HepG2 (cell line): ENCODE results near the gene BCCIP. TPM values are rescaled to one million over a fixed set of nuclear protein-coding genes. Genes with fewer than 3 reads are reported as not detected.

Source experiments
- ATAC-seq: fragments of 200-7000 bp; cut with Tn5 transposase; 3 replicates; pipeline ENCODE4 v1.9.1; 2020; ENCODE audit warnings: mild to moderate bottlenecking, moderate library complexity
- BruUV-seq: library from RNA; stranded (reverse); fragments of 400-500 nt; replicated peaks from 2 replicates; lab custom pipeline; 2021; lab: Mats Ljungman, UMichigan
- CTCF ChIA-PET: fragments of 300-600 bp; formaldehyde crosslinking; extraction: SDS; loops from one replicate; lab custom pipeline; 2021; ENCODE audit warnings: low total read pairs, inconsistent platforms, low intra/inter-chr PET ratio; lab: Yijun Ruan, JAX
- POLR2A ChIA-PET: fragments of 350-600 bp; sonication (Branson Sonifier 250); formaldehyde crosslinking; loops from one replicate; lab custom pipeline; 2020; ENCODE audit warnings: antibody characterized with exemption, inconsistent platforms; lab: Yijun Ruan, JAX
- DNase-seq: peaks from one replicate; pipeline ENCODE4 v3.0.0-alpha.2; 2015; ENCODE audit warnings: low spot score
- FAIRE-seq: peaks from 3 replicates; lab custom pipeline; 2011; peaks lifted over from hg19 to GRCh38; lab: Jason Lieb, UNC
- H2AFZ ChIP-seq: one replicate; pipeline ENCODE4 v1.6.1; 2011; ENCODE audit warnings: low read length, inconsistent platforms
- H3K27ac ChIP-seq: fragments of 300-600 bp; 3 replicates; pipeline ENCODE4 v1.8.0; 2011; ENCODE audit warnings: mixed run types, mild to moderate bottlenecking, mixed read lengths, low read length, inconsistent platforms; ENCODE audit not compliant: insufficient read depth; ENCODE audit errors: extremely low read length
- H3K27me3 ChIP-seq, 2 experiments: fragments of 200-600 bp in 1 of 2; 2 replicates in 1 of 2; 3 replicates in 1 of 2; pipeline versions ENCODE4 v1.6.0 to v1.8.0; 2011; ENCODE audit warnings: low read length in 2 of 2, mild to moderate bottlenecking in 2 of 2, moderate library complexity in 2 of 2, inconsistent platforms in 1 of 2; ENCODE audit not compliant: insufficient read depth in 2 of 2, control insufficient read depth in 1 of 2
- H3K36me3 ChIP-seq, 2 experiments: fragments of 200-600 bp in 1 of 2; replicated peaks in 1 of 2; 2 replicates in 1 of 2; 3 replicates in 1 of 2; pipeline versions ENCODE4 v1.5.1 to v1.8.0; 2011; ENCODE audit warnings: low read length in 2 of 2, inconsistent platforms in 1 of 2; ENCODE audit not compliant: insufficient read depth in 2 of 2, control insufficient read depth in 1 of 2
- H3K4me1 ChIP-seq: 2 replicates; pipeline ENCODE4 v1.5.1; 2012; ENCODE audit warnings: low read length, inconsistent platforms; ENCODE audit not compliant: insufficient read depth
- H3K4me2 ChIP-seq: 2 replicates; pipeline ENCODE4 v1.6.0; 2011; ENCODE audit warnings: low read depth, low read length, inconsistent platforms
- H3K4me3 ChIP-seq, 3 experiments: fragments of 200-600 bp in 1 of 3; sonication (generic), shearing (Covaris generic) in 1 of 3; replicated peaks in 1 of 3; 2 replicates each; pipeline ENCODE4 v1.5.1; 2011 to 2016; ENCODE audit warnings: low read length in 3 of 3, inconsistent platforms in 2 of 3, low read depth in 2 of 3, mild to moderate bottlenecking in 2 of 3, control low read depth in 1 of 3, mixed read lengths in 1 of 3; ENCODE audit not compliant: insufficient read depth in 1 of 3
- H3K79me2 ChIP-seq: one replicate; pipeline ENCODE4 v1.6.1; 2011; ENCODE audit warnings: low read length, inconsistent platforms; ENCODE audit not compliant: insufficient read depth
- H3K9ac ChIP-seq: 2 replicates; pipeline ENCODE4 v1.6.0; 2011; ENCODE audit warnings: mild to moderate bottlenecking, low read depth, low read length, inconsistent platforms; ENCODE audit not compliant: insufficient read depth
- H3K9me3 ChIP-seq: 2 replicates; pipeline ENCODE4 v1.5.1; 2012; ENCODE audit warnings: mild to moderate bottlenecking, low read length
- H4K20me1 ChIP-seq: 2 replicates; pipeline ENCODE4 v1.6.0; 2011; ENCODE audit warnings: inconsistent platforms, mild to moderate bottlenecking, low read length, moderate library complexity; ENCODE audit not compliant: insufficient read depth
- FOXJ3 ChIP-seq: sonication (generic); formaldehyde crosslinking; IDR thresholded peaks from 2 replicates; pipeline ENCODE4 v1.4.0; 2020; ENCODE audit warnings: missing genetic modification reagents, mild to moderate bottlenecking, borderline replicate concordance
- NFKBIZ ChIP-seq: IDR thresholded peaks from 2 replicates; pipeline ENCODE4 v1.6.1; 2018; ENCODE audit warnings: missing genetic modification reagents, missing compliant biosample characterization
- PRMT3 ChIP-seq: sonication (generic); formaldehyde crosslinking; IDR thresholded peaks from 2 replicates; pipeline ENCODE4 v1.8.1; 2022; ENCODE audit warnings: low read depth, mild to moderate bottlenecking, moderate library complexity, missing genetic modification reagents, borderline replicate concordance
- ZBTB25 ChIP-seq: IDR thresholded peaks from 2 replicates; pipeline ENCODE4 v1.6.1; 2018; ENCODE audit warnings: missing genetic modification reagents
- ZIK1 ChIP-seq: sonication (generic); formaldehyde crosslinking; IDR thresholded peaks from 2 replicates; pipeline ENCODE4 v1.5.0; 2020; ENCODE audit warnings: mild to moderate bottlenecking, low read depth, missing genetic modification reagents, borderline replicate concordance
- ZNF263 ChIP-seq: sonication (generic); formaldehyde crosslinking; IDR thresholded peaks from 2 replicates; pipeline ENCODE4 v1.4.0; 2020; ENCODE audit warnings: missing genetic modification reagents
- ZNF691 ChIP-seq: sonication (generic); formaldehyde crosslinking; IDR thresholded peaks from 2 replicates; pipeline ENCODE4 v1.4.0; 2020; ENCODE audit warnings: missing genetic modification reagents, low read depth, mild to moderate bottlenecking, borderline replicate concordance
- WGBS: methylation state at CpG from one replicate; pipeline ENCODE4 v1.1.6; 2017; ENCODE audit warnings: low lambda C conversion rate; 5-methylcytosine and 5-hydroxymethylcytosine counted together
- in situ Hi-C: cut with HindIII; loops from 2 replicates; pipeline ENCODE4 v1.10.0; 2017; ENCODE audit warnings: low pct_unique_long_range_greater_than_20kb; ENCODE audit not compliant: extremely low pct_ligation_motif_present
- intact Hi-C: fragments of 100-400 bp; cut with micrococcal nuclease; formaldehyde crosslinking; loops from one replicate; pipeline ENCODE4 v1.10.0; 2022; ENCODE audit not compliant: unreplicated experiment
- polyA plus RNA-seq, 8 experiments: library from polyadenylated mRNA; depleted of rRNA in 3 of 8; stranded (reverse) in 7 of 8; unstranded in 1 of 8; fragments of >200 nt; fragmentation: Illumina TruSeq in 4 of 8; extraction: Trizol in 4 of 8; gene quantifications; 2 replicates each; pipeline versions ENCODE4 v1.2.1 to v1.2.3, GENCODE V29; 2011 to 2016; ENCODE audit warnings: low read depth in 4 of 8, missing spikeins in 1 of 8, mixed read lengths in 1 of 8; ENCODE audit not compliant: insufficient read depth in 1 of 8
- total RNA-seq, 5 experiments: library from RNA; depleted of rRNA; stranded (reverse); fragments of >200 nt; fragmentation: Illumina TruSeq; extraction: Trizol; gene quantifications; 2 replicates each; pipeline ENCODE4 v1.2.3, GENCODE V29; 2016; ENCODE audit warnings: low read depth in 1 of 5

Gene BCCIP
- total and polyA plus RNA-seq, 2 of the 13 experiments (the other 11 are each of a cell fraction or from before 2014, with no cell fraction given), result 37.0 to 132 TPM

- no peak overlapping the region for H3K27ac ChIP-seq
- H3K4me2 ChIP-seq, result no peak overlapping the region
- ATAC-seq (no peak), FAIRE-seq (no peak), DNase-seq (no peak)
- H3K27me3 ChIP-seq, result no peaks in the 10 kb centered on the region; a peak in 3 of 5 replicates
- TF ChIP-seq ZBTB25 (CRISPR knock-in tag) (no peak), PRMT3 (no peak), NFKBIZ (CRISPR knock-in tag) (no peak)
- H3K36me3 ChIP-seq, result no peaks in the 10 kb centered on the region
- no peaks in the 10 kb centered on the region for H4K20me1 ChIP-seq
- no peaks in the 10 kb centered on the region for H3K9me3 ChIP-seq
- ChIA-PET POLR2A (interaction anchor here (0.9 kb wide), 1 partner anchor 45 kb away, joined by 3 read pairs; the partner anchor contains the start of genes BCCIP and UROS), CTCF (no interaction called here)
- BruUV-seq, result no TSS peak
- WGBS, result 47% methylated on average over 4 of the region's 5 CpGs
- no peak overlapping the region for H2AFZ ChIP-seq
- H3K79me2 ChIP-seq, result no peaks in the 10 kb centered on the region
- H3K9ac ChIP-seq, result no peak overlapping the region
- no peak overlapping the region for H3K4me3 ChIP-seq
- in situ Hi-C loops (no loop called here), intact Hi-C loops (loop anchor here (10.0 kb wide), 1 partner anchor 46 kb away; the partner anchor contains the start of genes BCCIP and UROS)
- H3K4me1 ChIP-seq, result peaks cover 23% of the 10 kb centered on the region
Observed at GRCh38 chr10:125778556-125778955, 44.8 kb upstream of the BCCIP start.

- CTCF ChIA-PET, result no interaction called here
- DNase-seq, result no peak
- Histone ChIP-seq H2AFZ (no peak overlapping the region), H3K27ac (no peak overlapping the region)
- in situ Hi-C loops, result no loop called here
- no peak for ATAC-seq
- TF ChIP-seq ZNF263 (CRISPR knock-in tag), result peak; percentile 72
- TF ChIP-seq ZNF691, result no peak
- TF ChIP-seq FOXJ3 (CRISPR knock-in tag), result no peak
- no peak for TF ChIP-seq ZIK1 (CRISPR knock-in tag)
- TF ChIP-seq, all 625 proteins: peak for 1
- Histone ChIP-seq H3K9me3 (no peaks in the 10 kb centered on the region), H3K36me3 (no peaks in the 10 kb centered on the region), H3K4me2 (no peak overlapping the region), H4K20me1 (no peaks in the 10 kb centered on the region), H3K9ac (no peak overlapping the region), H3K4me1 (peaks cover 23% of the 10 kb centered on the region), H3K4me3 (no peak overlapping the region), H3K79me2 (no peaks in the 10 kb centered on the region), H3K27me3 (no peaks in the 10 kb centered on the region; a peak in 3 of 5 replicates)
- WGBS, result 55% methylated on average over 8 of the region's 10 CpGs
- FAIRE-seq, result no peak
- POLR2A ChIA-PET, result interaction anchor here (1.2 kb wide), 1 partner anchor 60 kb away, joined by 3 read pairs; the partner anchor contains the start of gene EDRF1
- BruUV-seq, result no TSS peak
- intact Hi-C loops, result loop anchor here (10.0 kb wide), 1 partner anchor 45 kb away; the partner anchor contains the start of genes BCCIP and UROS
Observed at GRCh38 chr10:125779403-125780327, 43.7 kb upstream of the BCCIP start.
